Measurements from ENCODE around the gene DCBLD2. TPM values are rescaled to one million over a fixed set of nuclear protein-coding genes. Genes with fewer than 3 reads are reported as not detected.

DCBLD2 gene
- total and polyA plus RNA-seq, 9 of the 15 experiments (the other 6 are each of a cell fraction or from before 2014, with no cell fraction given) = 2.7 to 14.6 (median 7.4) TPM

DNA sequence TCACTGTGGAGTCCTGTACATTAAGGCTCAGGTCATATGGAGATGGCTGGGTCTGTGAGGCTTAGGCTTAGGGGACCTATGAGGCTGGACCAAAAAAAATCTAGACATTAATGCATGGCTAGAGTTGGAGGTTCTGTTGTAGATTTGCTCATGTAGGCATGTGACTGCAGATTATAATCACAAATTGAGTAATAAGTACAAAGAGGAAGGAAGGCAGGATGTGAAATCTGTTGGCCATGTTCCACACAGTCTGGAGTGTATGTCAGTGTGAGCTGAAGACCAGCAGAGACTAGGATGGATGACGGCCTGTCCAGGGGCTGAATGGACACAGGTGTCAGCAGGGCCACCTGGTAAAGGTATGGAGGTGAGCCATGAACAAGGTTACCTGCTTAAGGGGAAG is 138.4 kb downstream of the DCBLD2 start, which contains the start of gene ST3GAL6:
ST3GAL6 (plus strand) TSS at position 265 of the 400 bp plus-strand sequence. CDS start 5,101 bp downstream, outside the sequence.
- ChIA-PET POLR2A (no interaction called here), CTCF (ENCODE audit: low intra/inter-chr PET ratio) (no interaction called here)
- Histone ChIP-seq H3K9me1 (ENCODE audit: control insufficient read depth, insufficient read depth, low read length) (no peaks in the 10 kb centered on the region), H3K4me1 (replicated peaks in 1 of 2; ENCODE audit: control insufficient read depth in 2 of 2, insufficient read depth in 2 of 2, low read length in 2 of 2) (no peaks in the 10 kb centered on the region), H3K27me3 (ENCODE audit: control insufficient read depth in 2 of 2, insufficient read depth in 2 of 2, low read length in 2 of 2) (no peaks in the 10 kb centered on the region), H3K79me2 (ENCODE audit: control insufficient read depth, insufficient read depth, low read length) (no peaks in the 10 kb centered on the region), H3K4me2 (ENCODE audit: insufficient read depth, low read length) (no peak within 1 kb of the TSS), H3K36me3 (ENCODE audit: control insufficient read depth, insufficient read depth, low read length) (no peaks in the 10 kb centered on the region), H4K20me1 (replicated peaks; ENCODE audit: control insufficient read depth, insufficient read depth, low read length) (no peaks in the 10 kb centered on the region), H3K9ac (ENCODE audit: insufficient read depth in 1 of 2, low read depth in 2 of 2, low read length in 2 of 2) (no peak within 1 kb of the TSS), H3K4me3 (no peak within 1 kb of the TSS), H3K27ac (ENCODE audit: extremely low read depth, low read depth, low read length) (no peak within 1 kb of the TSS), H2AFZ (ENCODE audit: low read depth, low read length) (no peak within 1 kb of the TSS), H3K9me3 (replicated peaks; ENCODE audit: control insufficient read depth, insufficient read depth, low read depth, low read length) (no peaks in the 10 kb centered on the region)
- TF ChIP-seq RBM14 (IDR thresholded peaks at IDR 0.05; ENCODE audit: borderline replicate concordance, insufficient read depth, low read depth, low read length) (no peak), PCBP2 (IDR thresholded peaks at IDR 0.05; ENCODE audit: low read depth, low read length, poor library complexity, severe bottlenecking) (no peak), HDGF (IDR thresholded peaks at IDR 0.05) (no peak), THRAP3 (IDR thresholded peaks at IDR 0.05; ENCODE audit: borderline replicate concordance) (no peak), NR2C1 (IDR thresholded peaks at IDR 0.05) (no peak), NR2C1 (tag; IDR thresholded peaks at IDR 0.05) (no peak), SAFB2 (IDR thresholded peaks at IDR 0.05; ENCODE audit: borderline replicate concordance, low read depth, low read length, severe bottlenecking) (no peak), ATF1 (CRISPR knock-in tag; IDR thresholded peaks at IDR 0.05) (no peak), ATF1 (tag; IDR thresholded peaks at IDR 0.05) (no peak)
- TF ChIP-seq, protein P1, sequence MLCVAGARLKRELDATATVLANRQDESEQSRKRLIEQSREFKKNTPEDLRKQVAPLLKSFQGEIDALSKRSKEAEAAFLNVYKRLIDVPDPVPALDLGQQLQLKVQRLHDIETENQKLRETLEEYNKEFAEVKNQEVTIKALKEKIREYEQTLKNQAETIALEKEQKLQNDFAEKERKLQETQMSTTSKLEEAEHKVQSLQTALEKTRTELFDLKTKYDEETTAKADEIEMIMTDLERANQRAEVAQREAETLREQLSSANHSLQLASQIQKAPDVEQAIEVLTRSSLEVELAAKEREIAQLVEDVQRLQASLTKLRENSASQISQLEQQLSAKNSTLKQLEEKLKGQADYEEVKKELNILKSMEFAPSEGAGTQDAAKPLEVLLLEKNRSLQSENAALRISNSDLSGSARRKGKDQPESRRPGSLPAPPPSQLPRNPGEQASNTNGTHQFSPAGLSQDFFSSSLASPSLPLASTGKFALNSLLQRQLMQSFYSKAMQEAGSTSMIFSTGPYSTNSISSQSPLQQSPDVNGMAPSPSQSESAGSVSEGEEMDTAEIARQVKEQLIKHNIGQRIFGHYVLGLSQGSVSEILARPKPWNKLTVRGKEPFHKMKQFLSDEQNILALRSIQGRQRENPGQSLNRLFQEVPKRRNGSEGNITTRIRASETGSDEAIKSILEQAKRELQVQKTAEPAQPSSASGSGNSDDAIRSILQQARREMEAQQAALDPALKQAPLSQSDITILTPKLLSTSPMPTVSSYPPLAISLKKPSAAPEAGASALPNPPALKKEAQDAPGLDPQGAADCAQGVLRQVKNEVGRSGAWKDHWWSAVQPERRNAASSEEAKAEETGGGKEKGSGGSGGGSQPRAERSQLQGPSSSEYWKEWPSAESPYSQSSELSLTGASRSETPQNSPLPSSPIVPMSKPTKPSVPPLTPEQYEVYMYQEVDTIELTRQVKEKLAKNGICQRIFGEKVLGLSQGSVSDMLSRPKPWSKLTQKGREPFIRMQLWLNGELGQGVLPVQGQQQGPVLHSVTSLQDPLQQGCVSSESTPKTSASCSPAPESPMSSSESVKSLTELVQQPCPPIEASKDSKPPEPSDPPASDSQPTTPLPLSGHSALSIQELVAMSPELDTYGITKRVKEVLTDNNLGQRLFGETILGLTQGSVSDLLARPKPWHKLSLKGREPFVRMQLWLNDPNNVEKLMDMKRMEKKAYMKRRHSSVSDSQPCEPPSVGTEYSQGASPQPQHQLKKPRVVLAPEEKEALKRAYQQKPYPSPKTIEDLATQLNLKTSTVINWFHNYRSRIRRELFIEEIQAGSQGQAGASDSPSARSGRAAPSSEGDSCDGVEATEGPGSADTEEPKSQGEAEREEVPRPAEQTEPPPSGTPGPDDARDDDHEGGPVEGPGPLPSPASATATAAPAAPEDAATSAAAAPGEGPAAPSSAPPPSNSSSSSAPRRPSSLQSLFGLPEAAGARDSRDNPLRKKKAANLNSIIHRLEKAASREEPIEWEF (CRISPR knock-in tag; IDR thresholded peaks at IDR 0.05) = no peak
- intact Hi-C loops (cut with micrococcal nuclease) (no loop called here), in situ Hi-C loops (cut with MboI) (no loop called here)
- WGBS (ENCODE audit: insufficient coverage, low coverage, missing lambda C conversion rate) = 0% methylated on average over 1 of the region's 1 CpG
- DNase-seq (ENCODE audit: extremely low read depth in 1 of 4, low spot score in 3 of 4) (no peak), ATAC-seq (no peak), FAIRE-seq (no peak)
- no TSS peak for BruUV-seq (replicated peaks)
